HepG2 (cell line): ENCODE results near the gene SH3D21. TPM values are rescaled to one million over a fixed set of nuclear protein-coding genes. Genes with fewer than 3 reads are reported as not detected.

ENCODE experiments used
- CENPT ChIP-seq: sonication (generic); formaldehyde crosslinking; IDR thresholded peaks from 2 replicates; pipeline ENCODE4 v1.8.0; 2022; ENCODE audit warnings: low read depth, mild to moderate bottlenecking, moderate library complexity, missing genetic modification reagents
- CREB1 ChIP-seq, 2 experiments: fragments of 450-650 bp in 1 of 2; IDR thresholded peaks; 2 replicates each; pipeline ENCODE4 v1.6.1; 2016 to 2017; ENCODE audit warnings: control low read depth in 1 of 2, mild to moderate bottlenecking in 1 of 2, missing compliant biosample characterization in 1 of 2, missing genetic modification characterization in 1 of 2
- GATA4 ChIP-seq: sonication (generic); IDR thresholded peaks from 2 replicates; pipeline ENCODE4 v1.6.1; 2016; ENCODE audit warnings: antibody characterized with exemption, low read depth, borderline replicate concordance
- HHEX ChIP-seq: IDR thresholded peaks from 2 replicates; pipeline ENCODE4 v1.6.1; 2016; ENCODE audit warnings: control low read depth
- ISX ChIP-seq: sonication (generic); formaldehyde crosslinking; conservative IDR thresholded peaks from 2 replicates; pipeline ENCODE4 v1.5.0; 2020; ENCODE audit warnings: missing genetic modification reagents
- KLF16 ChIP-seq, 2 experiments: sonication (generic) in 1 of 2; formaldehyde crosslinking in 1 of 2; IDR thresholded peaks; 2 replicates each; pipeline versions ENCODE4 v1.6.1 to v1.8.0; 2016 to 2023; ENCODE audit warnings: missing genetic modification reagents in 2 of 2, missing compliant biosample characterization in 1 of 2
- MYNN ChIP-seq: sonication (generic); formaldehyde crosslinking; IDR thresholded peaks from 2 replicates; pipeline ENCODE4 v1.4.0; 2020; ENCODE audit warnings: mild to moderate bottlenecking, low read depth, missing genetic modification reagents
- NAIF1 ChIP-seq: sonication (generic); formaldehyde crosslinking; IDR thresholded peaks from 2 replicates; pipeline ENCODE4 v1.5.0; 2020; ENCODE audit warnings: mild to moderate bottlenecking, missing genetic modification reagents, borderline replicate concordance
- PPARG ChIP-seq: conservative IDR thresholded peaks from 2 replicates; pipeline ENCODE4 v1.6.1; 2016; ENCODE audit warnings: missing biosample characterization, missing genetic modification reagents
- REXO4 ChIP-seq: sonication (generic); formaldehyde crosslinking; IDR thresholded peaks from 2 replicates; pipeline ENCODE4 v1.8.0; 2022; ENCODE audit warnings: missing genetic modification reagents, mild to moderate bottlenecking, borderline replicate concordance
- SNAPC2 ChIP-seq: sonication (generic); formaldehyde crosslinking; IDR thresholded peaks from 2 replicates; pipeline ENCODE4 v1.8.1; 2022; ENCODE audit warnings: mild to moderate bottlenecking, missing genetic modification reagents
- SSRP1 ChIP-seq: IDR thresholded peaks from 2 replicates; pipeline ENCODE4 v1.6.1; 2016; ENCODE audit warnings: control low read depth
- TAF15 ChIP-seq: fragments of 200-400 bp; formaldehyde crosslinking; IDR thresholded peaks from one replicate; pipeline ENCODE4 v1.6.1; 2018; ENCODE audit warnings: mild to moderate bottlenecking, low read depth, low read length; ENCODE audit not compliant: poor library complexity, severe bottlenecking
- TBL1XR1 ChIP-seq: fragments of 150-350 bp; IDR thresholded peaks from 2 replicates; pipeline ENCODE4 v1.6.1; 2014; ENCODE audit warnings: borderline replicate concordance, low read length; ENCODE audit not compliant: partially characterized antibody
- TP53 ChIP-seq: sonication (generic); formaldehyde crosslinking; conservative IDR thresholded peaks from 2 replicates; pipeline ENCODE4 v1.4.0; 2020; ENCODE audit warnings: missing genetic modification reagents
- ZNF260 ChIP-seq: sonication (generic); formaldehyde crosslinking; IDR thresholded peaks from 2 replicates; pipeline ENCODE4 v1.4.0; 2020; ENCODE audit warnings: missing genetic modification reagents, low read depth, mild to moderate bottlenecking, borderline replicate concordance
- ZNF274 ChIP-seq: sonication (generic); formaldehyde crosslinking; IDR thresholded peaks from 2 replicates; pipeline ENCODE4 v1.5.1; 2020; ENCODE audit warnings: mild to moderate bottlenecking, missing genetic modification reagents
- ZNF430 ChIP-seq: sonication (generic); formaldehyde crosslinking; IDR thresholded peaks from 2 replicates; pipeline ENCODE4 v1.9.0; 2021; ENCODE audit warnings: mild to moderate bottlenecking, missing genetic modification reagents
- ZNF496 ChIP-seq: sonication (generic); formaldehyde crosslinking; IDR thresholded peaks from 2 replicates; pipeline ENCODE4 v1.8.1; 2023; ENCODE audit warnings: mild to moderate bottlenecking, moderate library complexity, missing genetic modification reagents; ENCODE audit not compliant: insufficient replicate concordance
- ZNF567 ChIP-seq: sonication (generic); formaldehyde crosslinking; IDR thresholded peaks from 2 replicates; pipeline ENCODE4 v1.8.1; 2023; ENCODE audit warnings: mild to moderate bottlenecking, missing genetic modification reagents, borderline replicate concordance
- polyA plus RNA-seq, 8 experiments: library from polyadenylated mRNA; depleted of rRNA in 3 of 8; stranded (reverse) in 7 of 8; unstranded in 1 of 8; fragments of >200 nt; fragmentation: Illumina TruSeq in 4 of 8; extraction: Trizol in 4 of 8; gene quantifications; 2 replicates each; pipeline versions ENCODE4 v1.2.1 to v1.2.3, GENCODE V29; 2011 to 2016; ENCODE audit warnings: low read depth in 4 of 8, missing spikeins in 1 of 8, mixed read lengths in 1 of 8; ENCODE audit not compliant: insufficient read depth in 1 of 8
- total RNA-seq, 5 experiments: library from RNA; depleted of rRNA; stranded (reverse); fragments of >200 nt; fragmentation: Illumina TruSeq; extraction: Trizol; gene quantifications; 2 replicates each; pipeline ENCODE4 v1.2.3, GENCODE V29; 2016; ENCODE audit warnings: low read depth in 1 of 5
- TF ChIP-seq, protein P1 (sequence below): sonication (generic); formaldehyde crosslinking; IDR thresholded peaks from 2 replicates; pipeline ENCODE4 v1.5.1; 2020; ENCODE audit warnings: mild to moderate bottlenecking, missing genetic modification reagents, moderate library complexity
- TF ChIP-seq, protein P2 (sequence below): sonication (generic); formaldehyde crosslinking; IDR thresholded peaks from 2 replicates; pipeline ENCODE4 v1.5.1; 2020; ENCODE audit warnings: mild to moderate bottlenecking, missing genetic modification reagents, moderate library complexity
- TF ChIP-seq, protein P3 (sequence below): IDR thresholded peaks from 2 replicates; pipeline ENCODE4 v1.6.1; 2016

The SH3D21 gene
- total and polyA plus RNA-seq, 2 of the 13 experiments (the other 11 are each of a cell fraction or from before 2014, with no cell fraction given), result 5.1 to 8.6 TPM

DNA sequence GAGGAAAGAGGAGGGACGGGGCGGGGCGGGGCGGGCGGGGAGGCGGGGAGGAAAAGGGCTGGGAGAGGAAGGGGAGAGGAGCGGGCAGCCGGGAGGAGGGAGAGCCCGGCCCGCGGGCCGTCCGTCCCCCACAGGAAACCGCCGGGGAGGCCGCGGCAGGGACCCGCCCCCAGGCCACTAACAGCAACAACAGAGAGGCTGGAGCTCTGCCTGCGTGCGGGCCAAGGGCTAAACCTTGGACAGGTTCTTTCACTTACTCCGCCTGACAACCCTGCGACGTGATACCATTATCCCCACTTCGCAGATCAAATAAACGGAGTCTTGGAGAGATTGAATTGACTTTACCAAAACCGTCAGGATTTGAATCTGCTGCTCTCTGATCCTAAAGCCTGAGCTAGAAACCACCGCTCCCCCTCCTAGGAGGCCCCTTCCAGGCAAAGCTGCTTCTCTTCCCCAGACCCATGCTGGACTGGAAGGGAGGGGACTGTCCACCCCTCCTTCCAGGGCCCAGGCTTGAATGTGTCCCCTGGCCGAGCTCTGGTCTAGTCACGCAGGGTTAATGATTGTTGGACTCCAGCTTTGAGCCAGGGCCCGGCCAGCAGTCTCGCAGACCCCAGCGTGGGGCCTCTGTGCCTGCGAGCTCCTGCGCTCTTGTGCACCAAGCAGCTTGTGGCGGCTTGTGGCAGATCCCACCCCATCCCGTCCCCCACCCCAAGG lies 17.6 kb downstream of the SH3D21 start, which contains the start of gene EVA1B (continued):
- TF ChIP-seq TP53 (CRISPR knock-in tag), result no peak
- 0 out of 4 replicates have a peak, but pooled peaks of 1 of the 2 experiments have one; percentile 54 for TF ChIP-seq KLF16 (CRISPR knock-in tag; IDR thresholded peaks at IDR 0.05)
- TF ChIP-seq, protein P1, sequence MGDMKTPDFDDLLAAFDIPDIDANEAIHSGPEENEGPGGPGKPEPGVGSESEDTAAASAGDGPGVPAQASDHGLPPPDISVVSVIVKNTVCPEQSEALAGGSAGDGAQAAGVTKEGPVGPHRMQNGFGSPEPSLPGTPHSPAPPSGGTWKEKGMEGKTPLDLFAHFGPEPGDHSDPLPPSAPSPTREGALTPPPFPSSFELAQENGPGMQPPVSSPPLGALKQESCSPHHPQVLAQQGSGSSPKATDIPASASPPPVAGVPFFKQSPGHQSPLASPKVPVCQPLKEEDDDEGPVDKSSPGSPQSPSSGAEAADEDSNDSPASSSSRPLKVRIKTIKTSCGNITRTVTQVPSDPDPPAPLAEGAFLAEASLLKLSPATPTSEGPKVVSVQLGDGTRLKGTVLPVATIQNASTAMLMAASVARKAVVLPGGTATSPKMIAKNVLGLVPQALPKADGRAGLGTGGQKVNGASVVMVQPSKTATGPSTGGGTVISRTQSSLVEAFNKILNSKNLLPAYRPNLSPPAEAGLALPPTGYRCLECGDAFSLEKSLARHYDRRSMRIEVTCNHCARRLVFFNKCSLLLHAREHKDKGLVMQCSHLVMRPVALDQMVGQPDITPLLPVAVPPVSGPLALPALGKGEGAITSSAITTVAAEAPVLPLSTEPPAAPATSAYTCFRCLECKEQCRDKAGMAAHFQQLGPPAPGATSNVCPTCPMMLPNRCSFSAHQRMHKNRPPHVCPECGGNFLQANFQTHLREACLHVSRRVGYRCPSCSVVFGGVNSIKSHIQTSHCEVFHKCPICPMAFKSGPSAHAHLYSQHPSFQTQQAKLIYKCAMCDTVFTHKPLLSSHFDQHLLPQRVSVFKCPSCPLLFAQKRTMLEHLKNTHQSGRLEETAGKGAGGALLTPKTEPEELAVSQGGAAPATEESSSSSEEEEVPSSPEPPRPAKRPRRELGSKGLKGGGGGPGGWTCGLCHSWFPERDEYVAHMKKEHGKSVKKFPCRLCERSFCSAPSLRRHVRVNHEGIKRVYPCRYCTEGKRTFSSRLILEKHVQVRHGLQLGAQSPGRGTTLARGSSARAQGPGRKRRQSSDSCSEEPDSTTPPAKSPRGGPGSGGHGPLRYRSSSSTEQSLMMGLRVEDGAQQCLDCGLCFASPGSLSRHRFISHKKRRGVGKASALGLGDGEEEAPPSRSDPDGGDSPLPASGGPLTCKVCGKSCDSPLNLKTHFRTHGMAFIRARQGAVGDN (CRISPR knock-in tag), result peak; percentile 83
- TF ChIP-seq, protein P2, sequence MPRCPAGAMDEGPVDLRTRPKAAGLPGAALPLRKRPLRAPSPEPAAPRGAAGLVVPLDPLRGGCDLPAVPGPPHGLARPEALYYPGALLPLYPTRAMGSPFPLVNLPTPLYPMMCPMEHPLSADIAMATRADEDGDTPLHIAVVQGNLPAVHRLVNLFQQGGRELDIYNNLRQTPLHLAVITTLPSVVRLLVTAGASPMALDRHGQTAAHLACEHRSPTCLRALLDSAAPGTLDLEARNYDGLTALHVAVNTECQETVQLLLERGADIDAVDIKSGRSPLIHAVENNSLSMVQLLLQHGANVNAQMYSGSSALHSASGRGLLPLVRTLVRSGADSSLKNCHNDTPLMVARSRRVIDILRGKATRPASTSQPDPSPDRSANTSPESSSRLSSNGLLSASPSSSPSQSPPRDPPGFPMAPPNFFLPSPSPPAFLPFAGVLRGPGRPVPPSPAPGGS (CRISPR knock-in tag), result peak; percentile 74; the same call in 1 of the 2 replicates
- TF ChIP-seq SNAPC2 (CRISPR knock-in tag), result peak; percentile 66; the same call in 1 of the 2 replicates
- no peak for TF ChIP-seq HHEX (CRISPR knock-in tag)
- no peak for TF ChIP-seq ZNF260 (CRISPR knock-in tag)
- no peak for TF ChIP-seq CENPT (CRISPR knock-in tag)
- TF ChIP-seq, protein P3, sequence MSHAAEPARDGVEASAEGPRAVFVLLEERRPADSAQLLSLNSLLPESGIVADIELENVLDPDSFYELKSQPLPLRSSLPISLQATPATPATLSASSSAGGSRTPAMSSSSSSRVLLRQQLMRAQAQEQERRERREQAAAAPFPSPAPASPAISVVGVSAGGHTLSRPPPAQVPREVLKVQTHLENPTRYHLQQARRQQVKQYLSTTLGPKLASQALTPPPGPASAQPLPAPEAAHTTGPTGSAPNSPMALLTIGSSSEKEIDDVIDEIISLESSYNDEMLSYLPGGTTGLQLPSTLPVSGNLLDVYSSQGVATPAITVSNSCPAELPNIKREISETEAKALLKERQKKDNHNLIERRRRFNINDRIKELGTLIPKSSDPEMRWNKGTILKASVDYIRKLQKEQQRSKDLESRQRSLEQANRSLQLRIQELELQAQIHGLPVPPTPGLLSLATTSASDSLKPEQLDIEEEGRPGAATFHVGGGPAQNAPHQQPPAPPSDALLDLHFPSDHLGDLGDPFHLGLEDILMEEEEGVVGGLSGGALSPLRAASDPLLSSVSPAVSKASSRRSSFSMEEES (CRISPR knock-in tag), result peak; percentile 7; the same call in 1 of the 2 replicates
- TF ChIP-seq NAIF1 (CRISPR knock-in tag), result no peak
- peak; percentile 49 for TF ChIP-seq TAF15
- no peak for TF ChIP-seq SSRP1 (CRISPR knock-in tag)
- TF ChIP-seq ISX, result no peak
- no peak for TF ChIP-seq MYNN (CRISPR knock-in tag)
- no peak for TF ChIP-seq REXO4
- no peak for TF ChIP-seq ZNF430 (CRISPR knock-in tag)
- TF ChIP-seq GATA4, result peak; percentile 53; the same call in 1 of the 2 replicates
- TF ChIP-seq TBL1XR1, result peak; percentile 25
- no peak for TF ChIP-seq ZNF567
- TF ChIP-seq ZNF496 (CRISPR knock-in tag), result no peak
- TF ChIP-seq PPARG (CRISPR knock-in tag), result no peak; the same call in 1 of the 2 replicates
- TF ChIP-seq ZNF274 (CRISPR knock-in tag), result no peak; the same call in 1 of the 2 replicates
- TF ChIP-seq CREB1 (IDR thresholded peaks at IDR 0.05), result no peak
- peak; percentile 70 for TF ChIP-seq CREB1 (CRISPR knock-in tag; IDR thresholded peaks at IDR 0.05)
